GM18526 (cell line): Measurements from ENCODE around the gene SEMA4C.

ENCODE experiments used
- POLR2A ChIP-seq: IDR thresholded peaks from 3 replicates; pipeline ENCODE4 v1.6.1; 2011; ENCODE audit not compliant: insufficient read length; ENCODE audit errors: extremely low read depth

SEMA4C gene

GRCh38 chr2:96869822-96870625 lies at the start of gene SEMA4C:
Gene SEMA4C, minus strand, starts transcription at chr2:96870080. Its CDS starts 2,194 bp downstream, at chr2:96867886.
- peak; percentile 33 for TF ChIP-seq POLR2A

- TF ChIP-seq POLR2A: no peak
These were observed 49.1 kb upstream of the SEMA4C start for GRCh38 chr2:96918754-96919550.

GRCh38 chr2:96918092-96918753 lies 48.3 kb upstream of the SEMA4C start:
- TF ChIP-seq POLR2A: no peak

- TF ChIP-seq POLR2A: no peak
These were observed 47.0 kb upstream of the SEMA4C start for GRCh38 chr2:96916646-96917543.

GRCh38 chr2:96916156-96916630 lies 46.3 kb upstream of the SEMA4C start:
- no peak for TF ChIP-seq POLR2A

- TF ChIP-seq POLR2A: no peak
These were observed 44.5 kb upstream of the SEMA4C start for GRCh38 chr2:96914332-96914731.

- no peak for TF ChIP-seq POLR2A
These were observed 43.7 kb upstream of the SEMA4C start for GRCh38 chr2:96913398-96914202.

- no peak for TF ChIP-seq POLR2A
These were observed 43.2 kb upstream of the SEMA4C start for GRCh38 chr2:96913117-96913397.

- no peak for TF ChIP-seq POLR2A
These were observed 42.7 kb upstream of the SEMA4C start for GRCh38 chr2:96912346-96913116.

GRCh38 chr2:96909611-96910021 lies 39.7 kb upstream of the SEMA4C start:
- no peak for TF ChIP-seq POLR2A

GRCh38 chr2:96907115-96908041 lies 37.5 kb upstream of the SEMA4C start:
- no peak for TF ChIP-seq POLR2A

GRCh38 chr2:96906729-96907114 lies 36.8 kb upstream of the SEMA4C start:
- TF ChIP-seq POLR2A: no peak

- no peak for TF ChIP-seq POLR2A
These were observed 33.9 kb upstream of the SEMA4C start for GRCh38 chr2:96903815-96904214.

GRCh38 chr2:96903318-96903717 lies 33.4 kb upstream of the SEMA4C start:
- no peak for TF ChIP-seq POLR2A
